Neural cell (in vitro differentiated cells): ENCODE data around the gene MAD1L1. TPM values are rescaled to one million over a fixed set of nuclear protein-coding genes. Genes with fewer than 3 reads are reported as not detected.

Source experiments
- H2AFZ ChIP-seq: fragments of 200-600, 300-800 bp; sonication (generic), shearing (Covaris generic); 2 replicates; pipeline ENCODE4 v1.6.0; 2014; ENCODE audit warnings: low read depth, mild to moderate bottlenecking, antibody characterized with exemption, low read length, moderate library complexity
- H3F3A ChIP-seq: fragments of 200-600 bp; shearing (Covaris generic); 2 replicates; pipeline ENCODE4 v1.6.1; 2016; ENCODE audit warnings: mild to moderate bottlenecking, moderate library complexity, mixed read lengths, antibody characterized with exemption, low read length; ENCODE audit not compliant: insufficient read depth, poor library complexity, severe bottlenecking
- H3K27ac ChIP-seq: fragments of 200-600, 300-800 bp; sonication (generic), shearing (Covaris generic); 2 replicates; pipeline ENCODE4 v1.5.1; 2014; ENCODE audit warnings: mild to moderate bottlenecking, low read length, moderate library complexity
- H3K27me3 ChIP-seq: fragments of 300-800, 200-600 bp; sonication (generic), shearing (Covaris generic); 2 replicates; pipeline ENCODE4 v1.6.0; 2014; ENCODE audit warnings: mild to moderate bottlenecking, low read depth, low read length, moderate library complexity; ENCODE audit not compliant: insufficient read depth
- H3K36me3 ChIP-seq: fragments of 300-800, 200-600 bp; sonication (generic), shearing (Covaris generic); 2 replicates; pipeline ENCODE4 v1.5.1; 2014; ENCODE audit warnings: mild to moderate bottlenecking, antibody characterized with exemption, low read length, moderate library complexity; ENCODE audit not compliant: insufficient read depth
- H3K4me2 ChIP-seq: fragments of 300-800, 200-600 bp; sonication (generic), shearing (Covaris generic); 2 replicates; pipeline ENCODE4 v1.6.0; 2014; ENCODE audit warnings: mild to moderate bottlenecking, low read length
- H3K4me3 ChIP-seq: fragments of 300-800, 200-600 bp; sonication (generic), shearing (Covaris generic); 2 replicates; pipeline ENCODE4 v1.5.1; 2014; ENCODE audit warnings: mild to moderate bottlenecking, low read length, moderate library complexity
- H3K79me2 ChIP-seq: fragments of 200-600 bp; shearing (Covaris generic); replicated peaks from 2 replicates; pipeline ENCODE4 v1.6.0; 2014; ENCODE audit warnings: mild to moderate bottlenecking, low read length, moderate library complexity; ENCODE audit not compliant: insufficient read depth
- H3K9ac ChIP-seq: fragments of 300-800, 200-600 bp; sonication (generic), shearing (Covaris generic); 2 replicates; pipeline ENCODE4 v1.6.1; 2016; ENCODE audit warnings: mild to moderate bottlenecking, low read length, mixed read lengths
- H3K9me2 ChIP-seq: fragments of 200-600 bp; shearing (Covaris generic); 2 replicates; pipeline ENCODE4 v1.6.1; 2016; ENCODE audit warnings: mild to moderate bottlenecking, low read length, mixed read lengths; ENCODE audit not compliant: insufficient read depth
- H3K9me3 ChIP-seq: fragments of 200-600, 300-800 bp; sonication (generic), shearing (Covaris generic); 2 replicates; pipeline ENCODE4 v1.6.1; 2016; ENCODE audit warnings: mild to moderate bottlenecking, mixed run types, low read length, moderate library complexity, mixed read lengths
- H4K20me1 ChIP-seq: fragments of 200-600 bp; shearing (Covaris generic); 2 replicates; pipeline ENCODE4 v1.6.1; 2016; ENCODE audit warnings: mild to moderate bottlenecking, mixed run types; ENCODE audit not compliant: insufficient read depth
- EP300 ChIP-seq: fragments of 450-650 bp; conservative IDR thresholded peaks from 2 replicates; pipeline ENCODE4 v1.6.1; 2014; ENCODE audit warnings: antibody characterized with exemption, mild to moderate bottlenecking, moderate library complexity; ENCODE audit not compliant: poor library complexity, severe bottlenecking
- EZH2 ChIP-seq: fragments of 200-600, 300-800 bp; shearing (Covaris generic), sonication (generic); IDR thresholded peaks from 2 replicates; pipeline ENCODE4 v1.6.1; 2014; ENCODE audit warnings: antibody characterized with exemption, low read length, borderline replicate concordance, mild to moderate bottlenecking; ENCODE audit not compliant: insufficient read depth, poor library complexity, severe bottlenecking
- MXI1 ChIP-seq: fragments of 450-650 bp; conservative IDR thresholded peaks from 2 replicates; pipeline ENCODE4 v1.6.1; 2014; ENCODE audit warnings: antibody characterized with exemption, mild to moderate bottlenecking; ENCODE audit not compliant: poor library complexity, severe bottlenecking
- POLR2AphosphoS5 ChIP-seq: IDR thresholded peaks from 2 replicates; pipeline ENCODE4 v1.6.1; 2012
- RAD21 ChIP-seq: fragments of 450-650 bp; conservative IDR thresholded peaks from 2 replicates; pipeline ENCODE4 v1.6.1; 2014; ENCODE audit warnings: antibody characterized with exemption, mild to moderate bottlenecking, moderate library complexity
- SMC3 ChIP-seq: fragments of 450-650 bp; conservative IDR thresholded peaks from 2 replicates; pipeline ENCODE4 v1.6.1; 2014; ENCODE audit warnings: antibody characterized with exemption, mild to moderate bottlenecking, moderate library complexity; ENCODE audit not compliant: poor library complexity
- TAF1 ChIP-seq: IDR thresholded peaks from 2 replicates; pipeline ENCODE4 v1.6.1; 2012; ENCODE audit warnings: low read depth
- polyA plus RNA-seq: library from polyadenylated mRNA; depleted of rRNA; stranded (reverse); fragments of >200 nt; gene quantifications from 2 replicates; pipeline ENCODE4 v1.2.3, GENCODE V29; 2014
- TF ChIP-seq, protein P1 (sequence below): IDR thresholded peaks from 2 replicates; pipeline ENCODE4 v1.6.1; 2012; ENCODE audit warnings: borderline replicate concordance
- TF ChIP-seq, protein P2 (sequence below): fragments of 450-650 bp; IDR thresholded peaks from 2 replicates; pipeline ENCODE4 v1.5.1; 2014; ENCODE audit warnings: antibody characterized with exemption, mild to moderate bottlenecking, moderate library complexity; ENCODE audit not compliant: poor library complexity, severe bottlenecking

MAD1L1 gene
- polyA plus RNA-seq, 1 donor from 2014 or later = 31.4 TPM

DNA sequence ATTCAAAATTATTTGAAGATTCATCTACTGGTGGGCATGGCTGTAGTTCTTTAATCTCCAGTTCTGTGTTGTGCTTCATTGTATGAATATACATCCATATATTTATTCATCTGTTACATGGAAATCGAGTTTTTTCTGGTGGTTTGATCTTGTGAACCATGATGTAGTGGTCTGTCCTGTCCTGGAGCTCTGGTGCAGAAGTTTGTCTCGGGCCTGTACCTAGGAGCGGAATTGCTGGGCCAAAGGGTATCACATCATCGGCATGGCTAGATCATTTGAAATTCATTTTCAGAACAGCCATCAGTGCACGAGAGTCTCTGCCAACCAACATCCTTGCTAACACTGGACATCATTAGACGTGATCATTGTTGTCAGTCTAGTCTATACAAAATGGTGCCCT, 455.6 kb downstream of the MAD1L1 start:
- Histone ChIP-seq H2AFZ (no peak overlapping the region), H3K9me2 (no peaks in the 10 kb centered on the region), H3K9me3 (no peaks in the 10 kb centered on the region), H3K27me3 (no peaks in the 10 kb centered on the region), H3K9ac (no peak overlapping the region), H3K4me3 (no peak overlapping the region), H4K20me1 (no peaks in the 10 kb centered on the region), H3K4me2 (no peak overlapping the region), H3K79me2 (no peaks in the 10 kb centered on the region), H3K27ac (no peak overlapping the region), H3F3A (no peaks in the 10 kb centered on the region), H3K36me3 (no peaks in the 10 kb centered on the region)
- no peak for TF ChIP-seq POLR2AphosphoS5
- TF ChIP-seq, protein P1, sequence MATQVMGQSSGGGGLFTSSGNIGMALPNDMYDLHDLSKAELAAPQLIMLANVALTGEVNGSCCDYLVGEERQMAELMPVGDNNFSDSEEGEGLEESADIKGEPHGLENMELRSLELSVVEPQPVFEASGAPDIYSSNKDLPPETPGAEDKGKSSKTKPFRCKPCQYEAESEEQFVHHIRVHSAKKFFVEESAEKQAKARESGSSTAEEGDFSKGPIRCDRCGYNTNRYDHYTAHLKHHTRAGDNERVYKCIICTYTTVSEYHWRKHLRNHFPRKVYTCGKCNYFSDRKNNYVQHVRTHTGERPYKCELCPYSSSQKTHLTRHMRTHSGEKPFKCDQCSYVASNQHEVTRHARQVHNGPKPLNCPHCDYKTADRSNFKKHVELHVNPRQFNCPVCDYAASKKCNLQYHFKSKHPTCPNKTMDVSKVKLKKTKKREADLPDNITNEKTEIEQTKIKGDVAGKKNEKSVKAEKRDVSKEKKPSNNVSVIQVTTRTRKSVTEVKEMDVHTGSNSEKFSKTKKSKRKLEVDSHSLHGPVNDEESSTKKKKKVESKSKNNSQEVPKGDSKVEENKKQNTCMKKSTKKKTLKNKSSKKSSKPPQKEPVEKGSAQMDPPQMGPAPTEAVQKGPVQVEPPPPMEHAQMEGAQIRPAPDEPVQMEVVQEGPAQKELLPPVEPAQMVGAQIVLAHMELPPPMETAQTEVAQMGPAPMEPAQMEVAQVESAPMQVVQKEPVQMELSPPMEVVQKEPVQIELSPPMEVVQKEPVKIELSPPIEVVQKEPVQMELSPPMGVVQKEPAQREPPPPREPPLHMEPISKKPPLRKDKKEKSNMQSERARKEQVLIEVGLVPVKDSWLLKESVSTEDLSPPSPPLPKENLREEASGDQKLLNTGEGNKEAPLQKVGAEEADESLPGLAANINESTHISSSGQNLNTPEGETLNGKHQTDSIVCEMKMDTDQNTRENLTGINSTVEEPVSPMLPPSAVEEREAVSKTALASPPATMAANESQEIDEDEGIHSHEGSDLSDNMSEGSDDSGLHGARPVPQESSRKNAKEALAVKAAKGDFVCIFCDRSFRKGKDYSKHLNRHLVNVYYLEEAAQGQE = no peak
- no peak for TF ChIP-seq RAD21
- no peak for TF ChIP-seq SMC3
- no peak for TF ChIP-seq MXI1
- no peak for TF ChIP-seq EZH2
- TF ChIP-seq, protein P2, sequence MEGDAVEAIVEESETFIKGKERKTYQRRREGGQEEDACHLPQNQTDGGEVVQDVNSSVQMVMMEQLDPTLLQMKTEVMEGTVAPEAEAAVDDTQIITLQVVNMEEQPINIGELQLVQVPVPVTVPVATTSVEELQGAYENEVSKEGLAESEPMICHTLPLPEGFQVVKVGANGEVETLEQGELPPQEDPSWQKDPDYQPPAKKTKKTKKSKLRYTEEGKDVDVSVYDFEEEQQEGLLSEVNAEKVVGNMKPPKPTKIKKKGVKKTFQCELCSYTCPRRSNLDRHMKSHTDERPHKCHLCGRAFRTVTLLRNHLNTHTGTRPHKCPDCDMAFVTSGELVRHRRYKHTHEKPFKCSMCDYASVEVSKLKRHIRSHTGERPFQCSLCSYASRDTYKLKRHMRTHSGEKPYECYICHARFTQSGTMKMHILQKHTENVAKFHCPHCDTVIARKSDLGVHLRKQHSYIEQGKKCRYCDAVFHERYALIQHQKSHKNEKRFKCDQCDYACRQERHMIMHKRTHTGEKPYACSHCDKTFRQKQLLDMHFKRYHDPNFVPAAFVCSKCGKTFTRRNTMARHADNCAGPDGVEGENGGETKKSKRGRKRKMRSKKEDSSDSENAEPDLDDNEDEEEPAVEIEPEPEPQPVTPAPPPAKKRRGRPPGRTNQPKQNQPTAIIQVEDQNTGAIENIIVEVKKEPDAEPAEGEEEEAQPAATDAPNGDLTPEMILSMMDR = no peak

DNA sequence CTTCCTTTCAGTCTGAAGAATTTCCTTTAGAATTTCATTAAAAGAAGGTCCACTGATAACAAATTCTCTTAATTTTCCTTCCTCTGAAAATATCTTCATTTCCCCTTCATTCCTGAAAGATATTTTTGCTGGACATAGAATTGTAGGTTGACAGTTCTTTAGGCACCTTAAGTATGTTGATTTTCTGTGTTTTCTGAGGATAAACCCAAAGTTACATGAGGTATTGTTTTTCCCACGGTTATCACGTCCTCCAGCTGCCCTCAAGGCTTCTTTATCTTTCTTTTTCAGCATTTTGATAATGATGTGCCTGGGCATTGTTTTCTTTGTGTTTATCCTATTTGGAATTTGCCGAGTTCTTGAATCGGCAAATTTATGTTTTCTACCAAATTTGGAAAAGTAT, 457.4 kb downstream of the MAD1L1 start:
- Histone ChIP-seq H4K20me1 (no peaks in the 10 kb centered on the region), H3K27me3 (no peaks in the 10 kb centered on the region), H3F3A (no peaks in the 10 kb centered on the region), H3K4me2 (no peak overlapping the region), H3K79me2 (no peaks in the 10 kb centered on the region), H3K4me3 (no peak overlapping the region), H3K9me2 (no peaks in the 10 kb centered on the region), H3K9ac (no peak overlapping the region), H3K27ac (no peak overlapping the region), H3K36me3 (no peaks in the 10 kb centered on the region), H2AFZ (no peak overlapping the region), H3K9me3 (no peaks in the 10 kb centered on the region)
- TF ChIP-seq, protein P1 = no peak
- no peak for TF ChIP-seq EZH2
- no peak for TF ChIP-seq EP300
- no peak for TF ChIP-seq SMC3
- TF ChIP-seq, protein P2 = no peak
- no peak for TF ChIP-seq TAF1
- no peak for TF ChIP-seq RAD21
- no peak for TF ChIP-seq POLR2AphosphoS5
- no peak for TF ChIP-seq MXI1
